ENCODE results near the gene NCKIPSD.
A peak's percentile ranks its signal among the peaks of the same experiment; 100 is the strongest.

NCKIPSD gene

GRCh38 chr3:48716982-48717746, 31.4 kb upstream of the NCKIPSD start, which contains the start of gene IP6K2:
Gene IP6K2 (minus strand): TSS chr3:48717221. CDS start chr3:48695291, 21,930 bp downstream.
- Histone ChIP-seq H3K36me3 (peaks cover 29% of the 10 kb centered on the region), H3K27me3 (no peaks in the 10 kb centered on the region), H3K4me3 (ENCODE audit: low read depth, low read length) (peak within 1 kb of the TSS; percentile 96), H3K9me3 (no peaks in the 10 kb centered on the region), H3K4me1 (no peaks in the 10 kb centered on the region)
- DNase-seq: peak; percentile 96
- TF ChIP-seq CTCF (IDR thresholded peaks at IDR 0.05; ENCODE audit: low read depth, low read length): no peak

- Histone ChIP-seq H3K4me1 (no peaks in the 10 kb centered on the region), H3K4me3 (ENCODE audit: low read depth, low read length) (peak overlapping the region; percentile 96), H3K27me3 (no peaks in the 10 kb centered on the region), H3K36me3 (peaks cover 32% of the 10 kb centered on the region), H3K9me3 (no peaks in the 10 kb centered on the region)
- TF ChIP-seq CTCF (IDR thresholded peaks at IDR 0.05; ENCODE audit: low read depth, low read length): no peak
- no peak for DNase-seq
These were observed 30.8 kb upstream of the NCKIPSD start for GRCh38 chr3:48716508-48716981.

GRCh38 chr3:48715174-48715800, 29.6 kb upstream of the NCKIPSD start:
- no peak for TF ChIP-seq CTCF (IDR thresholded peaks at IDR 0.05; ENCODE audit: low read depth, low read length)
- Histone ChIP-seq H3K4me3 (ENCODE audit: low read depth, low read length) (peak overlapping the region; percentile 96), H3K4me1 (no peaks in the 10 kb centered on the region), H3K27me3 (no peaks in the 10 kb centered on the region), H3K9me3 (no peaks in the 10 kb centered on the region), H3K36me3 (peaks cover 40% of the 10 kb centered on the region)
- DNase-seq: peak; percentile 20

GRCh38 chr3:48711727-48712126, 26.0 kb upstream of the NCKIPSD start:
- Histone ChIP-seq H3K36me3 (peaks cover 62% of the 10 kb centered on the region), H3K4me3 (ENCODE audit: low read depth, low read length) (no peak overlapping the region), H3K9me3 (no peaks in the 10 kb centered on the region), H3K27me3 (no peaks in the 10 kb centered on the region), H3K4me1 (no peaks in the 10 kb centered on the region)
- no peak for TF ChIP-seq CTCF (IDR thresholded peaks at IDR 0.05; ENCODE audit: low read depth, low read length)
- no peak for DNase-seq

GRCh38 chr3:48709051-48709461, 23.3 kb upstream of the NCKIPSD start:
- H3K9me3 ChIP-seq: no peaks in the 10 kb centered on the region
- H3K4me1 ChIP-seq: no peaks in the 10 kb centered on the region
- H3K27me3 ChIP-seq: no peaks in the 10 kb centered on the region
- DNase-seq: no peak
- TF ChIP-seq CTCF (IDR thresholded peaks at IDR 0.05; ENCODE audit: low read depth, low read length): no peak
- no peak overlapping the region for H3K4me3 ChIP-seq (ENCODE audit: low read depth, low read length)
- peaks cover 50% of the 10 kb centered on the region for H3K36me3 ChIP-seq

GRCh38 chr3:48708481-48708889, 22.8 kb upstream of the NCKIPSD start:
- no peak for DNase-seq
- no peak for TF ChIP-seq CTCF (IDR thresholded peaks at IDR 0.05; ENCODE audit: low read depth, low read length)
- H3K4me1 ChIP-seq: no peaks in the 10 kb centered on the region
- H3K4me3 ChIP-seq (ENCODE audit: low read depth, low read length): no peak overlapping the region
- H3K27me3 ChIP-seq: no peaks in the 10 kb centered on the region
- H3K9me3 ChIP-seq: no peaks in the 10 kb centered on the region
- peaks cover 45% of the 10 kb centered on the region for H3K36me3 ChIP-seq

All from BE2C (cell line).